Endothelial cell (in vitro differentiated cells): Measurements from ENCODE around the gene RPAP3. TPM values are rescaled to one million over a fixed set of nuclear protein-coding genes. Genes with fewer than 3 reads are reported as not detected.

ENCODE experiments used
- DNase-seq: peaks from one replicate; pipeline ENCODE4 v3.0.0; 2021; ENCODE audit warnings: low spot score
- H3K27ac Mint-ChIP-seq: one replicate; pipeline ENCODE4 v1.8.0; 2021; ENCODE audit warnings: mixed read lengths, inconsistent platforms; ENCODE audit not compliant: unreplicated experiment
- H3K27me3 Mint-ChIP-seq: one replicate; pipeline ENCODE4 v1.8.0; 2021; ENCODE audit warnings: mild to moderate bottlenecking, moderate library complexity, mixed read lengths, inconsistent platforms; ENCODE audit not compliant: unreplicated experiment
- H3K36me3 Mint-ChIP-seq: one replicate; pipeline ENCODE4 v1.8.0; 2021; ENCODE audit warnings: mild to moderate bottlenecking, low read depth, mixed read lengths, inconsistent platforms; ENCODE audit not compliant: unreplicated experiment
- H3K4me1 Mint-ChIP-seq: one replicate; pipeline ENCODE4 v1.8.0; 2021; ENCODE audit warnings: mild to moderate bottlenecking, mixed read lengths, inconsistent platforms; ENCODE audit not compliant: unreplicated experiment
- H3K4me3 Mint-ChIP-seq: one replicate; pipeline ENCODE4 v1.8.0; 2021; ENCODE audit warnings: mild to moderate bottlenecking, mixed read lengths, inconsistent platforms; ENCODE audit not compliant: unreplicated experiment
- H3K9me3 Mint-ChIP-seq: one replicate; pipeline ENCODE4 v1.8.0; 2021; ENCODE audit warnings: mixed read lengths, inconsistent platforms; ENCODE audit not compliant: unreplicated experiment
- total RNA-seq: library from RNA; stranded (reverse); fragmentation: NEBNext Ultra II Directional; extraction: Animal tissue kit (Norgen Biotek cat#: 25700); gene quantifications from one replicate; pipeline ENCODE4 v1.2.1, GENCODE V29; 2021; ENCODE audit not compliant: unreplicated experiment
- TF ChIP-seq, protein P1 (sequence below): fragments of 200-600 bp; sonication (generic); IDR thresholded peaks from one replicate; pipeline ENCODE4 v1.5.0; 2021; ENCODE audit warnings: antibody characterized with exemption; ENCODE audit not compliant: unreplicated experiment

Gene RPAP3
- total RNA-seq, 1 donor from 2014 or later = 36.8 TPM

- TF ChIP-seq, protein P1, sequence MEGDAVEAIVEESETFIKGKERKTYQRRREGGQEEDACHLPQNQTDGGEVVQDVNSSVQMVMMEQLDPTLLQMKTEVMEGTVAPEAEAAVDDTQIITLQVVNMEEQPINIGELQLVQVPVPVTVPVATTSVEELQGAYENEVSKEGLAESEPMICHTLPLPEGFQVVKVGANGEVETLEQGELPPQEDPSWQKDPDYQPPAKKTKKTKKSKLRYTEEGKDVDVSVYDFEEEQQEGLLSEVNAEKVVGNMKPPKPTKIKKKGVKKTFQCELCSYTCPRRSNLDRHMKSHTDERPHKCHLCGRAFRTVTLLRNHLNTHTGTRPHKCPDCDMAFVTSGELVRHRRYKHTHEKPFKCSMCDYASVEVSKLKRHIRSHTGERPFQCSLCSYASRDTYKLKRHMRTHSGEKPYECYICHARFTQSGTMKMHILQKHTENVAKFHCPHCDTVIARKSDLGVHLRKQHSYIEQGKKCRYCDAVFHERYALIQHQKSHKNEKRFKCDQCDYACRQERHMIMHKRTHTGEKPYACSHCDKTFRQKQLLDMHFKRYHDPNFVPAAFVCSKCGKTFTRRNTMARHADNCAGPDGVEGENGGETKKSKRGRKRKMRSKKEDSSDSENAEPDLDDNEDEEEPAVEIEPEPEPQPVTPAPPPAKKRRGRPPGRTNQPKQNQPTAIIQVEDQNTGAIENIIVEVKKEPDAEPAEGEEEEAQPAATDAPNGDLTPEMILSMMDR = no peak
- Mint-ChIP-seq H3K9me3 (no peaks in the 10 kb centered on the region), H3K27me3 (peaks cover 18% of the 10 kb centered on the region), H3K36me3 (peaks cover 35% of the 10 kb centered on the region), H3K4me3 (peak overlapping the region; percentile 42), H3K4me1 (peaks cover 26% of the 10 kb centered on the region), H3K27ac (peak overlapping the region; percentile 52)
- no peak for DNase-seq
These were observed 33.5 kb upstream of the RPAP3 start for GRCh38 chr12:47739297-47739696.

DNA sequence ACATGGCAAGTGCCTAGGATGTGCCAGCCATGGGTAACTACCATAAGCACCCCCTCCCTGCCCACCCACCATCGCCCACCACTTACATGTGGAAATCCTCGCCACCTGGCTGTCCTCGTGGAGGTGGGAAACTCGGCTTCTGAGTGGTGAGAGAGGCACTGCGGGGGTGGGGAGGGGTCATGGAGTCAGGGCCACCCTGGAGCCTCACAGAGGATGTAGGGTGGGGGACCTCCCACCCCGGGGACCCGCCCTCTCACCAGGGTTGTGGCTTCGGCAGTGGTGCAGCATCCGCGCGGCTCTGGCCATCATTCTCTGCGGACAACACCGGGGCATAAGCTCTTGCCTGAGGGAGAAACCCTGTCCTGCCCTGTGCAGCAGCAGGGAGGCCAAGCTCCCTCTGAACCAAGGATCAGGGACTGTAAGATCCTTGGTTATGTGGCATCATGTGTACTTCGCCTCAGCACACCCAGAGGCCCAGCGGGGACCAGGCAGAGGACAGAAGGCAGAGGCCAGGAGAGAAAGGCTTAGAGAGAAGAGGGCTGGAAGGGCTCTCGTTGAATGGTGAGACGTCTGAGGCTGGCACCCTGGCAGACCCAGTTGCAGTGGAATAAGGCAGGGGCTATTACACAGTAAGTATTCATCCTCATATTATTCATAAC is 32.2 kb upstream of the RPAP3 start:
- peaks cover 19% of the 10 kb centered on the region for H3K27me3 Mint-ChIP-seq
- no peak overlapping the region for H3K27ac Mint-ChIP-seq
- DNase-seq = no peak
- peaks cover 23% of the 10 kb centered on the region for H3K4me1 Mint-ChIP-seq
- no peaks in the 10 kb centered on the region for H3K9me3 Mint-ChIP-seq
- TF ChIP-seq, protein P1 = no peak
- peaks cover 31% of the 10 kb centered on the region for H3K36me3 Mint-ChIP-seq
- H3K4me3 Mint-ChIP-seq = no peak overlapping the region

GRCh38 chr12:47736877-47737676 is 31.2 kb upstream of the RPAP3 start:
- H3K27me3 Mint-ChIP-seq = peaks cover 21% of the 10 kb centered on the region
- TF ChIP-seq, protein P1 = no peak
- no peaks in the 10 kb centered on the region for H3K9me3 Mint-ChIP-seq
- peaks cover 23% of the 10 kb centered on the region for H3K4me1 Mint-ChIP-seq
- DNase-seq = no peak
- H3K36me3 Mint-ChIP-seq = peaks cover 30% of the 10 kb centered on the region
- no peak overlapping the region for H3K4me3 Mint-ChIP-seq
- no peak overlapping the region for H3K27ac Mint-ChIP-seq

- no peaks in the 10 kb centered on the region for H3K9me3 Mint-ChIP-seq
- H3K36me3 Mint-ChIP-seq = peaks cover 30% of the 10 kb centered on the region
- TF ChIP-seq, protein P1 = no peak
- peaks cover 23% of the 10 kb centered on the region for H3K4me1 Mint-ChIP-seq
- no peak overlapping the region for H3K27ac Mint-ChIP-seq
- DNase-seq = no peak
- H3K27me3 Mint-ChIP-seq = peaks cover 16% of the 10 kb centered on the region
- no peak overlapping the region for H3K4me3 Mint-ChIP-seq
These were observed 30.4 kb upstream of the RPAP3 start for GRCh38 chr12:47736216-47736615.

- no peaks in the 10 kb centered on the region for H3K9me3 Mint-ChIP-seq
- H3K27me3 Mint-ChIP-seq = peaks cover 16% of the 10 kb centered on the region
- peaks cover 30% of the 10 kb centered on the region for H3K36me3 Mint-ChIP-seq
- no peak for DNase-seq
- no peak overlapping the region for H3K4me3 Mint-ChIP-seq
- peaks cover 23% of the 10 kb centered on the region for H3K4me1 Mint-ChIP-seq
- TF ChIP-seq, protein P1 = no peak
- no peak overlapping the region for H3K27ac Mint-ChIP-seq
These were observed 29.8 kb upstream of the RPAP3 start for GRCh38 chr12:47735649-47736048.
